Naive thymus-derived CD4-positive, alpha-beta T cell (primary cell): Measurements from ENCODE around the gene SRRM3. TPM values are rescaled to one million over a fixed set of nuclear protein-coding genes. Genes with fewer than 3 reads are reported as not detected.
"Not testable (repeated sequence)": the region's sequence is repeated elsewhere in the genome, so short reads cannot be mapped to it uniquely, and the experiment has no call there.

Experiments used
- ATAC-seq: fragments of 150-1000 bp; cut with Tn5 transposase; 2 replicates; pipeline ENCODE4 v1.10.0; 2021; ENCODE audit warnings: mild to moderate bottlenecking, moderate library complexity
- CTCF ChIA-PET: fragments of 350-600 bp; sonication (Branson Sonifier 250); formaldehyde crosslinking; loops from one replicate; lab custom pipeline; 2021; ENCODE audit warnings: antibody characterized with exemption; lab: Charles Lee
- POLR2A ChIA-PET: fragments of 350-600 bp; sonication (Branson Sonifier 250); formaldehyde crosslinking; loops from one replicate; lab custom pipeline; 2021; ENCODE audit warnings: antibody characterized with exemption, inconsistent platforms; lab: Charles Lee
- DNase-seq, 9 donors: peaks; one replicate each; pipeline versions ENCODE4 v3.0.0 to v3.0.0-alpha.2; 2020 to 2022; ENCODE audit warnings: mixed read lengths in 1 of 9
- H3K27ac ChIP-seq: one replicate; pipeline ENCODE4 v1.7.0; 2013; ENCODE audit warnings: mild to moderate bottlenecking, low read depth, low read length, moderate library complexity
- H3K27me3 ChIP-seq, 2 donors: one replicate each; pipeline ENCODE4 v1.7.0; 2013; ENCODE audit warnings: low read length in 2 of 2, mild to moderate bottlenecking in 2 of 2, moderate library complexity in 2 of 2; ENCODE audit not compliant: control insufficient read depth in 2 of 2, insufficient read depth in 2 of 2
- H3K36me3 ChIP-seq, 3 experiments: 1 replicate in 2 of 3; 2 replicates in 1 of 3; pipeline ENCODE4 v1.7.0; 2013; ENCODE audit warnings: low read length in 3 of 3, mild to moderate bottlenecking in 3 of 3, moderate library complexity in 1 of 3; ENCODE audit not compliant: insufficient read depth in 3 of 3, control insufficient read depth in 2 of 3
- H3K4me1 ChIP-seq, 2 donors: one replicate each; pipeline ENCODE4 v1.7.0; 2013; ENCODE audit warnings: low read length in 2 of 2, mild to moderate bottlenecking in 2 of 2, moderate library complexity in 1 of 2; ENCODE audit not compliant: control insufficient read depth in 2 of 2, insufficient read depth in 2 of 2
- H3K4me3 ChIP-seq: 2 replicates; pipeline ENCODE4 v1.7.0; 2013; ENCODE audit warnings: mild to moderate bottlenecking, low read length
- H3K9me3 ChIP-seq, 3 experiments: 1 replicate in 2 of 3; 2 replicates in 1 of 3; pipeline ENCODE4 v1.7.0; 2013; ENCODE audit warnings: low read length in 3 of 3; ENCODE audit not compliant: control insufficient read depth in 2 of 3
- H3K27ac Mint-ChIP-seq, 9 donors: one replicate each; pipeline ENCODE4 v1.8.0; 2020 to 2022; ENCODE audit warnings: mixed read lengths in 9 of 9, mild to moderate bottlenecking in 8 of 9, moderate library complexity in 5 of 9, inconsistent platforms in 2 of 9
- H3K27me3 Mint-ChIP-seq, 5 donors: one replicate each; pipeline ENCODE4 v1.8.0; 2021 to 2022; ENCODE audit warnings: mixed read lengths in 5 of 5, mild to moderate bottlenecking in 1 of 5
- H3K36me3 Mint-ChIP-seq, 5 donors: one replicate each; pipeline ENCODE4 v1.8.0; 2020 to 2022; ENCODE audit warnings: mixed read lengths in 5 of 5, mild to moderate bottlenecking in 3 of 5, inconsistent platforms in 1 of 5
- H3K4me1 Mint-ChIP-seq, 7 donors: one replicate each; pipeline ENCODE4 v1.8.0; 2020 to 2022; ENCODE audit warnings: mixed read lengths in 7 of 7, mild to moderate bottlenecking in 3 of 7, inconsistent platforms in 1 of 7
- H3K4me3 Mint-ChIP-seq, 10 donors: one replicate each; pipeline ENCODE4 v1.8.0; 2020 to 2022; ENCODE audit warnings: mild to moderate bottlenecking in 10 of 10, mixed read lengths in 10 of 10, moderate library complexity in 6 of 10, inconsistent platforms in 2 of 10
- H3K9me3 Mint-ChIP-seq, 11 donors: one replicate each; pipeline ENCODE4 v1.8.0; 2020 to 2022; ENCODE audit warnings: mixed read lengths in 11 of 11, mild to moderate bottlenecking in 4 of 11, inconsistent platforms in 1 of 11, moderate library complexity in 1 of 11
- intact Hi-C, 2 donors: fragments of 100-400 bp; cut with micrococcal nuclease; formaldehyde crosslinking; loops; one replicate each; pipeline ENCODE4 v1.15.1; 2023
- polyA plus RNA-seq, 2 donors: library from polyadenylated mRNA; unstranded; fragments of 300-500 nt; fragmentation: Illumina TruSeq; gene quantifications; one replicate each; pipeline ENCODE4 v1.2.3, GENCODE V29; 2021
- total RNA-seq, 6 experiments: library from RNA in 5 of 6; stranded (reverse) in 5 of 6; gene quantifications; 1 replicate in 5 of 6; 2 replicates in 1 of 6; pipeline ENCODE4 v1.2.3 and lab custom pipeline; 2021 to 2026

Gene SRRM3
- total and polyA plus RNA-seq, 7 experiments from 2014 or later = not detected

GRCh38 chr7:76333511-76334101 is 131.9 kb downstream of the SRRM3 start:
- Mint-ChIP-seq H3K27me3 (no peaks in the 10 kb centered on the region), H3K27ac (peak overlapping the region in 4 of 9 donors; percentile 29 to 78 (median 56)), H3K9me3 (peaks cover 0 to 2% (median 0%) of the 10 kb centered on the region in 11 donors), H3K4me1 (peaks cover 45 to 69% (median 64%) of the 10 kb centered on the region in 7 donors), H3K4me3 (no peak overlapping the region), H3K36me3 (peaks cover 5 to 22% (median 10%) of the 10 kb centered on the region in 5 donors)
- Histone ChIP-seq H3K4me1 (no peaks in the 10 kb centered on the region), H3K36me3 (peaks cover 0 to 32% (median 8%) of the 10 kb centered on the region in 3 experiments), H3K9me3 (no peaks in the 10 kb centered on the region), H3K27ac (no peak overlapping the region), H3K4me3 (no peak overlapping the region), H3K27me3 (no peaks in the 10 kb centered on the region)
- POLR2A ChIA-PET = interaction anchor here (1.1 kb wide), 1 partner anchor 15 kb away, joined by 3 read pairs; no protein-coding TSS in a partner anchor
- ATAC-seq = peak; percentile 46
- CTCF ChIA-PET = interaction anchor here (1.0 to 1.1 kb wide), 2 partner anchors 15 to 70 kb away, joined by 3 read pairs; no protein-coding TSS in a partner anchor
- no peak for DNase-seq
- intact Hi-C loops = no loop called here

- Mint-ChIP-seq H3K4me1 (peaks cover 38 to 67% (median 60%) of the 10 kb centered on the region in 7 donors), H3K36me3 (peaks cover 0 to 15% (median 7%) of the 10 kb centered on the region in 5 donors), H3K27me3 (no peaks in the 10 kb centered on the region), H3K27ac (peak overlapping the region in 2 of 9 donors; percentile 22 to 46), H3K4me3 (no peak overlapping the region), H3K9me3 (peaks cover 0 to 2% (median 0%) of the 10 kb centered on the region in 11 donors)
- no peaks in the 10 kb centered on the region for H3K4me1 ChIP-seq
- ATAC-seq (no peak), DNase-seq (no peak)
- no peaks in the 10 kb centered on the region for H3K9me3 ChIP-seq
- peaks cover 0 to 24% (median 8%) of the 10 kb centered on the region in 3 experiments for H3K36me3 ChIP-seq
- ChIA-PET POLR2A (interaction anchor here (1.1 kb wide), 1 partner anchor 16 kb away, joined by 3 read pairs; no protein-coding TSS in a partner anchor), CTCF (interaction anchor here (1.0 to 1.1 kb wide), 2 partner anchors 16 to 69 kb away, joined by 3 read pairs; no protein-coding TSS in a partner anchor)
- no peak overlapping the region for H3K27ac ChIP-seq
- intact Hi-C loops = no loop called here
- H3K4me3 ChIP-seq = no peak overlapping the region
- H3K27me3 ChIP-seq = no peaks in the 10 kb centered on the region
These were observed 132.7 kb downstream of the SRRM3 start for GRCh38 chr7:76334320-76334967.

GRCh38 chr7:76335417-76335816 is 133.7 kb downstream of the SRRM3 start:
- H3K9me3 Mint-ChIP-seq, ATAC-seq, intact Hi-C loops, H3K4me3 Mint-ChIP-seq, H3K27me3 ChIP-seq, H3K9me3 ChIP-seq, DNase-seq, H3K4me1 ChIP-seq, H3K4me3 ChIP-seq, H3K27me3 Mint-ChIP-seq, CTCF ChIA-PET, H3K27ac ChIP-seq: not testable (repeated sequence)
- H3K4me1 Mint-ChIP-seq = peaks cover 36 to 69% (median 59%) of the 10 kb centered on the region in 7 donors
- peak overlapping the region in 1 of 9 donors; percentile 8 for H3K27ac Mint-ChIP-seq
- H3K36me3 ChIP-seq = peaks cover 0 to 16% (median 0%) of the 10 kb centered on the region in 3 experiments
- peaks cover 0 to 11% (median 0%) of the 10 kb centered on the region in 5 donors for H3K36me3 Mint-ChIP-seq
- POLR2A ChIA-PET = interaction anchor here (0.5 to 1.1 kb wide), 2 partner anchors 8 to 1390 kb away, joined by 3 read pairs; no protein-coding TSS in a partner anchor

- Histone ChIP-seq H3K27me3 (no peaks in the 10 kb centered on the region), H3K27ac (no peak overlapping the region), H3K4me1 (no peaks in the 10 kb centered on the region), H3K9me3 (no peaks in the 10 kb centered on the region), H3K4me3 (no peak overlapping the region), H3K36me3 (peaks cover 0 to 16% (median 0%) of the 10 kb centered on the region in 3 experiments)
- H3K36me3 Mint-ChIP-seq = peaks cover 0 to 11% (median 0%) of the 10 kb centered on the region in 5 donors
- H3K9me3 Mint-ChIP-seq = peaks cover 0 to under 1% (median 0%) of the 10 kb centered on the region in 11 donors
- H3K4me1 Mint-ChIP-seq = peaks cover 38 to 66% (median 61%) of the 10 kb centered on the region in 7 donors
- ATAC-seq (no peak), DNase-seq (no peak)
- ChIA-PET CTCF (no interaction called here), POLR2A (interaction anchor here (1.1 kb wide), 1 partner anchor 9 kb away, joined by 3 read pairs; no protein-coding TSS in a partner anchor)
- H3K27me3 Mint-ChIP-seq = no peaks in the 10 kb centered on the region
- H3K27ac Mint-ChIP-seq = peak overlapping the region in 2 of 9 donors; percentile 65
- no peak overlapping the region for H3K4me3 Mint-ChIP-seq
- intact Hi-C loops = no loop called here
These were observed 134.4 kb downstream of the SRRM3 start for GRCh38 chr7:76336094-76336493.

Other genes with a start within 250 kb of the SRRM3 start
- 10 to 100 TPM; 19.1 to 38.6 (median 35.6) TPM for gene TMEM120A, start 207.3 kb upstream of the SRRM3 start, total RNA-seq
- 10 to 100 TPM; 23.2 to 25.2 TPM for gene TMEM120A, start 207.3 kb upstream of the SRRM3 start, polyA plus RNA-seq
- 10 to 100 TPM; 11.3 to 31.7 (median 20.0) TPM for gene STYXL1, start 153.9 kb upstream of the SRRM3 start, total RNA-seq
- gene STYXL1, start 153.9 kb upstream of the SRRM3 start, polyA plus RNA-seq = 10 to 100 TPM; 36.7 to 45.5 TPM
- gene MDH2, start 153.8 kb upstream of the SRRM3 start, total RNA-seq = 100 to 1,000 TPM in 1 of 5 experiments, 10 to 100 TPM in 4; 71.7 to 172 (median 74.6) TPM
- 100 to 1,000 TPM; 134 TPM for gene MDH2, start 153.8 kb upstream of the SRRM3 start, polyA plus RNA-seq
- gene HSPB1, start 100.8 kb downstream of the SRRM3 start, total RNA-seq = 10 to 100 TPM; 26.3 to 47.2 (median 40.5) TPM
- gene HSPB1, start 100.8 kb downstream of the SRRM3 start, polyA plus RNA-seq = 10 to 100 TPM; 68.6 to 93.5 TPM
- 10 to 100 TPM; 27.7 to 98.3 (median 39.6) TPM for gene YWHAG, start 157.1 kb downstream of the SRRM3 start, total RNA-seq
- gene YWHAG, start 157.1 kb downstream of the SRRM3 start, polyA plus RNA-seq = 1 to 10 TPM; 1.4 to 1.6 TPM
- gene SSC4D, start 207.8 kb downstream of the SRRM3 start, total RNA-seq = under 1 TPM in 1 of 5 experiments, not detected in 4; 0.24 TPM
- under 1 TPM in 1 of 2 donors, not detected in 1; 0.35 TPM for gene SSC4D, start 207.8 kb downstream of the SRRM3 start, polyA plus RNA-seq
- gene ZP3, start 223.1 kb downstream of the SRRM3 start, total RNA-seq = 10 to 100 TPM in 1 of 5 experiments, 1 to 10 TPM in 4; 2.6 to 16.7 (median 5.3) TPM
- 10 to 100 TPM in 1 of 2 donors, 1 to 10 TPM in 1; 9.9 to 10.7 TPM for gene ZP3, start 223.1 kb downstream of the SRRM3 start, polyA plus RNA-seq